ENCODE data around the gene ZEB2.

- TF ChIP-seq GABPA (IDR thresholded peaks at IDR 0.05; ENCODE audit: low read depth), result no peak
- TF ChIP-seq CTCF (IDR thresholded peaks at IDR 0.05; ENCODE audit: insufficient read depth, low read length), result no peak
- no peak for TF ChIP-seq SPI1 (IDR thresholded peaks at IDR 0.05; ENCODE audit: borderline replicate concordance, low read depth)
- TF ChIP-seq REST (IDR thresholded peaks at IDR 0.05; ENCODE audit: insufficient replicate concordance, low read depth), result no peak
- no peak for TF ChIP-seq POLR2AphosphoS5 (IDR thresholded peaks at IDR 0.05; ENCODE audit: low read depth)
These were observed 87.9 kb downstream of the ZEB2 start for GRCh38 chr2:144431998-144432397.

Data from HL-60 (cell line).